AG09319 (cell line): ENCODE measurements around the gene SLC24A3.

ENCODE experiments used
- DNase-seq: peaks from one replicate; pipeline ENCODE4 v3.0.0-alpha.2; 2010; ENCODE audit warnings: low read depth; ENCODE audit errors: extremely low read depth
- CTCF ChIP-seq: IDR thresholded peaks from 2 replicates; pipeline ENCODE4 v1.5.1; 2011; ENCODE audit warnings: low read depth, mild to moderate bottlenecking, inconsistent platforms, low read length, moderate library complexity

Gene SLC24A3

DNA sequence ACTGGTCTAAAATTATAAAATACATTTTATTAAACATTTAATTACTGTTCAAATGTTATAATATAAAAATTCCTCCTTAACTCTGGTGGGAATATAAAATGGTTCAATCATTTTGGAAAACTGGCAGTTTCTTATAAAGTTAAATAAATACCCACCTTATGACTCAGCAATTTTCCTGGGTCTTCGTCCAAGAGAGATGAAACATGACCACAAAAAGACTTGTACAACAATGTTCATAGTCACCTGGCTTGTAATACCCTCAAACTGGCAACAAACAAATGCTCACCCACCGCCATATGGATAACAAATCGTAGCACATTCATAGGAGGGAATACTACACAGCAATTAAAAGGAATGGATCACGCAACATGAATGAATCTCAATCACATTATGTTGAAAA is 479.7 kb downstream of the SLC24A3 start:
- TF ChIP-seq CTCF: no peak
- DNase-seq: no peak

GRCh38 chr20:19692685-19693119 is 480.3 kb downstream of the SLC24A3 start:
- peak; percentile 90 for TF ChIP-seq CTCF
- no peak for DNase-seq

- DNase-seq: no peak
- TF ChIP-seq CTCF: no peak
Measured at GRCh38 chr20:19693508-19693907, 481.1 kb downstream of the SLC24A3 start.

- DNase-seq: no peak
- TF ChIP-seq CTCF: no peak
Measured at GRCh38 chr20:19695081-19695480, 482.6 kb downstream of the SLC24A3 start.

DNA sequence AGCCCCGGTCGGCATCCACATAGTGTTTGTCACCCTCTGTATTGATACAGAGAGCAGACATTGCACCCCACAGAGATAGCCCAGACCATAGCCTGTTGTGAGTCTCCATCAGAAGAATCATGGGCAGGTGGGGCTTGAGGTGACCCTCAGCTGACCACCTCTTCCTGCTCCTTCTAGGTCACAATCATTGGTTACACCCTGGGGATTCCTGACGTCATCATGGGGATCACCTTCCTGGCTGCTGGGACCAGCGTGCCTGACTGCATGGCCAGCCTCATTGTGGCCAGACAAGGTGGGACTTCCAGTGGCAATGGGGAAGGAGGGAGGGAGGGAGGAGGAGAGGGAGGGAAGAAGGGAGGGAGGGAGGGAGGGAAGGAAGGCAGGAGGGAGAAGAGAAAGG is 484.2 kb downstream of the SLC24A3 start:
- TF ChIP-seq CTCF: no peak
- DNase-seq: no peak

GRCh38 chr20:19697415-19697814 is 485.0 kb downstream of the SLC24A3 start:
- DNase-seq: no peak
- TF ChIP-seq CTCF: no peak

DNA sequence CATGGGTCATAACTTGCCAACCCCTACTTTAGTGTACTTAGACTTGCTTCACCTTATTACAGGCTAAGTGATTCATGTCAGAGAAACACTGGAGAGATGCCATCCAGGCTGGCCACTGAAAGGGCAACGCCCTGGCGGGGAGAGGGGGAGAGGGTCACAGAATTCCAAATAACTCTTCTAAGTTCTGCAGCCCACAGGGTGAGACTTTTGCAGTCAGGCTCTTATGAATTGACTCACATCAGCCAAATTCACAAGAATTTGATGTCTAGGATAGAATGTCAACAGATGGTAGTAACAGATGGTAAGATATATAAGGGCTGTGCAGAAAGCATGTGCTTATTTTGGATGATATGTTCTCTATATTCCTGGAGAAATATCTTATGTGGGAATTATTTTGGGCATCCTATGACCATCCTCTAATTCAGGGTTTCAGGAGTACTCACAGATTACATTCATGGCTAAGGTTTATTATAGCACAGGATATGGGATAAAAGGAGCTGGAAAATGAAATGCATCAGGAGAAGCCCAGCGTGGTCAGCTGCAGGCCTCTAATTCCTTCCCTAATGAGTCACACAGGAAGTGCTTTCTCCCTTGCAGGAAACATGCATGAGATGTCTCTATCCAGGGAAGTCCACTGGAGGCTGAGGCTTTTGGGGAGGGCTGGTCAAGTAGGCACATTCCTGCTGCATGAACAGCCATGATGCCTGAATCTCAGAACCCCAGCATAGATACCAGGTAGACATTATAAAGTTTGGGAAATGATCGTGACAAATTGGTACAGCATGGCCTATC is 486.9 kb downstream of the SLC24A3 start:
- DNase-seq: no peak
- TF ChIP-seq CTCF: no peak
